ENCODE results near the gene ZFP62.

The ZFP62 gene

GRCh38 chr5:180823346-180823745 lies 37.7 kb downstream of the ZFP62 start:
- TF ChIP-seq CTCF (IDR thresholded peaks at IDR 0.05; ENCODE audit: low read depth, low read length): no peak
- no peak for DNase-seq (ENCODE audit: extremely low read depth, low read depth)

GRCh38 chr5:180821538-180821937 lies 39.5 kb downstream of the ZFP62 start:
- no peak for TF ChIP-seq CTCF (IDR thresholded peaks at IDR 0.05; ENCODE audit: low read depth, low read length)
- no peak for DNase-seq (ENCODE audit: extremely low read depth, low read depth)

GRCh38 chr5:180820788-180821321 lies 40.2 kb downstream of the ZFP62 start:
- no peak for DNase-seq (ENCODE audit: extremely low read depth, low read depth)
- no peak for TF ChIP-seq CTCF (IDR thresholded peaks at IDR 0.05; ENCODE audit: low read depth, low read length)

GRCh38 chr5:180818677-180819341 lies 42.3 kb downstream of the ZFP62 start:
- no peak for TF ChIP-seq CTCF (IDR thresholded peaks at IDR 0.05; ENCODE audit: low read depth, low read length)
- DNase-seq (ENCODE audit: extremely low read depth, low read depth): no peak

GRCh38 chr5:180817893-180818674 lies 43.0 kb downstream of the ZFP62 start:
- TF ChIP-seq CTCF (IDR thresholded peaks at IDR 0.05; ENCODE audit: low read depth, low read length): no peak
- DNase-seq (ENCODE audit: extremely low read depth, low read depth): no peak

GRCh38 chr5:180816608-180817534 lies 44.2 kb downstream of the ZFP62 start:
- no peak for TF ChIP-seq CTCF (IDR thresholded peaks at IDR 0.05; ENCODE audit: low read depth, low read length)
- no peak for DNase-seq (ENCODE audit: extremely low read depth, low read depth)
